HEK293 (cell line): ENCODE data around the gene TRDMT1.

Experiments used
- BCL11A ChIP-seq: fragments of 450-650 bp; formaldehyde crosslinking; IDR thresholded peaks from 2 replicates; pipeline ENCODE4 v1.5.1; 2016; ENCODE audit warnings: low read depth, missing biosample characterization, missing genetic modification characterization
- GFI1B ChIP-seq: fragments of 450-650 bp; formaldehyde crosslinking; IDR thresholded peaks from 2 replicates; pipeline ENCODE4 v1.5.1; 2016; ENCODE audit warnings: missing biosample characterization, missing genetic modification characterization
- GLIS1 ChIP-seq: fragments of 450-650 bp; formaldehyde crosslinking; IDR thresholded peaks from 2 replicates; pipeline ENCODE4 v1.5.1; 2016; ENCODE audit warnings: missing biosample characterization, missing genetic modification characterization
- MYNN ChIP-seq: fragments of 450-650 bp; formaldehyde crosslinking; IDR thresholded peaks from 2 replicates; pipeline ENCODE4 v1.5.1; 2016; ENCODE audit warnings: missing biosample characterization, missing genetic modification characterization, borderline replicate concordance
- PRDM1 ChIP-seq: fragments of 450-650 bp; formaldehyde crosslinking; IDR thresholded peaks from 2 replicates; pipeline ENCODE4; 2016; ENCODE audit warnings: missing biosample characterization, missing genetic modification characterization
- RBAK ChIP-seq: fragments of 450-650 bp; formaldehyde crosslinking; IDR thresholded peaks from 2 replicates; pipeline ENCODE4 v1.5.1; 2016; ENCODE audit warnings: missing biosample characterization, missing genetic modification characterization
- REPIN1 ChIP-seq: fragments of 450-650 bp; formaldehyde crosslinking; IDR thresholded peaks from 2 replicates; pipeline ENCODE4 v1.5.1; 2017; ENCODE audit warnings: missing biosample characterization, missing genetic modification characterization, low read depth
- SCRT1 ChIP-seq: fragments of 450-650 bp; formaldehyde crosslinking; IDR thresholded peaks from 2 replicates; pipeline ENCODE4 v1.5.1; 2016; ENCODE audit warnings: missing biosample characterization, missing genetic modification characterization, borderline replicate concordance
- SETDB1 ChIP-seq: IDR thresholded peaks from one replicate; pipeline ENCODE4 v1.6.1; 2017; ENCODE audit warnings: mild to moderate bottlenecking, low read length, moderate library complexity, mixed read lengths; ENCODE audit not compliant: insufficient read length
- ZBTB48 ChIP-seq: fragments of 450-650 bp; formaldehyde crosslinking; IDR thresholded peaks from 2 replicates; pipeline ENCODE4 v1.5.1; 2016; ENCODE audit warnings: missing biosample characterization, missing genetic modification characterization
- ZBTB7A ChIP-seq: fragments of 450-650 bp; formaldehyde crosslinking; IDR thresholded peaks from 2 replicates; pipeline ENCODE4 v1.5.1; 2016; ENCODE audit warnings: low read depth, missing biosample characterization, missing genetic modification characterization
- ZNF114 ChIP-seq: fragments of 450-650 bp; formaldehyde crosslinking; IDR thresholded peaks from 2 replicates; pipeline ENCODE4 v1.5.0; 2017; ENCODE audit warnings: missing biosample characterization, missing genetic modification characterization
- ZNF169 ChIP-seq: fragments of 450-650 bp; formaldehyde crosslinking; IDR thresholded peaks from 2 replicates; pipeline ENCODE4 v1.5.1; 2016; ENCODE audit warnings: missing biosample characterization, missing genetic modification characterization
- ZNF221 ChIP-seq: fragments of 450-650 bp; formaldehyde crosslinking; IDR thresholded peaks from 2 replicates; pipeline ENCODE4 v1.5.1; 2017; ENCODE audit warnings: missing biosample characterization, missing genetic modification characterization, borderline replicate concordance
- ZNF23 ChIP-seq: fragments of 450-650 bp; formaldehyde crosslinking; IDR thresholded peaks from 2 replicates; pipeline ENCODE4 v1.5.1; 2016; ENCODE audit warnings: missing biosample characterization, missing genetic modification characterization, borderline replicate concordance
- ZNF366 ChIP-seq: fragments of 450-650 bp; formaldehyde crosslinking; conservative IDR thresholded peaks from 2 replicates; pipeline ENCODE4 v1.5.1; 2016; ENCODE audit warnings: missing biosample characterization, missing genetic modification characterization
- ZNF391 ChIP-seq: fragments of 450-650 bp; formaldehyde crosslinking; IDR thresholded peaks from 2 replicates; pipeline ENCODE4 v1.5.1; 2016; ENCODE audit warnings: low read depth, missing biosample characterization, missing genetic modification characterization, borderline replicate concordance
- ZNF416 ChIP-seq: fragments of 450-650 bp; formaldehyde crosslinking; IDR thresholded peaks from 2 replicates; pipeline ENCODE4 v1.5.1; 2016; ENCODE audit warnings: missing biosample characterization, missing genetic modification characterization
- ZNF48 ChIP-seq: fragments of 450-650 bp; formaldehyde crosslinking; IDR thresholded peaks from 2 replicates; pipeline ENCODE4 v1.5.1; 2016; ENCODE audit warnings: missing biosample characterization, missing genetic modification characterization
- ZNF514 ChIP-seq: fragments of 450-650 bp; formaldehyde crosslinking; IDR thresholded peaks from 2 replicates; pipeline ENCODE4 v1.5.1; 2016; ENCODE audit warnings: missing biosample characterization, missing genetic modification characterization
- ZNF529 ChIP-seq: fragments of 450-650 bp; formaldehyde crosslinking; IDR thresholded peaks from 2 replicates; pipeline ENCODE4 v1.5.1; 2017; ENCODE audit warnings: missing genetic modification characterization, missing biosample characterization; ENCODE audit not compliant: insufficient replicate concordance
- ZNF561 ChIP-seq: fragments of 450-650 bp; IDR thresholded peaks from 2 replicates; pipeline ENCODE4 v1.5.1; 2018; ENCODE audit warnings: missing biosample characterization, missing genetic modification characterization, borderline replicate concordance
- ZNF639 ChIP-seq: fragments of 450-650 bp; formaldehyde crosslinking; IDR thresholded peaks from 2 replicates; pipeline ENCODE4 v1.5.1; 2016; ENCODE audit warnings: missing biosample characterization, missing genetic modification characterization
- ZNF654 ChIP-seq: fragments of 450-650 bp; formaldehyde crosslinking; IDR thresholded peaks from 2 replicates; pipeline ENCODE4 v1.5.1; 2016; ENCODE audit warnings: low read depth, missing biosample characterization, missing genetic modification characterization
- ZNF664 ChIP-seq: fragments of 450-650 bp; formaldehyde crosslinking; IDR thresholded peaks from 2 replicates; pipeline ENCODE4 v1.5.1; 2016; ENCODE audit warnings: missing biosample characterization, missing genetic modification characterization
- ZNF677 ChIP-seq: fragments of 450-650 bp; IDR thresholded peaks from 2 replicates; pipeline ENCODE4 v1.5.0; 2018; ENCODE audit warnings: missing biosample characterization, mild to moderate bottlenecking, missing genetic modification characterization, moderate library complexity
- ZNF692 ChIP-seq: fragments of 450-650 bp; formaldehyde crosslinking; IDR thresholded peaks from 2 replicates; pipeline ENCODE4 v1.5.1; 2016; ENCODE audit warnings: missing biosample characterization, missing genetic modification characterization
- ZNF704 ChIP-seq: fragments of 450-650 bp; formaldehyde crosslinking; IDR thresholded peaks from 2 replicates; pipeline ENCODE4 v1.5.1; 2016; ENCODE audit warnings: missing biosample characterization, missing genetic modification characterization
- ZNF843 ChIP-seq: fragments of 450-650 bp; formaldehyde crosslinking; IDR thresholded peaks from 2 replicates; pipeline ENCODE4 v1.5.1; 2016; ENCODE audit warnings: missing biosample characterization, missing genetic modification characterization
- ZSCAN23 ChIP-seq: fragments of 450-650 bp; formaldehyde crosslinking; IDR thresholded peaks from 2 replicates; pipeline ENCODE4 v1.5.1; 2016; ENCODE audit warnings: missing biosample characterization, missing genetic modification characterization
- TF ChIP-seq, protein P1 (sequence below): fragments of 450-650 bp; formaldehyde crosslinking; IDR thresholded peaks from 2 replicates; pipeline ENCODE4 v1.5.1; 2017; ENCODE audit warnings: missing biosample characterization, mild to moderate bottlenecking, missing genetic modification characterization, moderate library complexity
- TF ChIP-seq, protein P2 (sequence below): fragments of 450-650 bp; formaldehyde crosslinking; IDR thresholded peaks from 2 replicates; pipeline ENCODE4 v1.5.1; 2017; ENCODE audit warnings: missing biosample characterization, missing genetic modification characterization

The TRDMT1 gene

DNA sequence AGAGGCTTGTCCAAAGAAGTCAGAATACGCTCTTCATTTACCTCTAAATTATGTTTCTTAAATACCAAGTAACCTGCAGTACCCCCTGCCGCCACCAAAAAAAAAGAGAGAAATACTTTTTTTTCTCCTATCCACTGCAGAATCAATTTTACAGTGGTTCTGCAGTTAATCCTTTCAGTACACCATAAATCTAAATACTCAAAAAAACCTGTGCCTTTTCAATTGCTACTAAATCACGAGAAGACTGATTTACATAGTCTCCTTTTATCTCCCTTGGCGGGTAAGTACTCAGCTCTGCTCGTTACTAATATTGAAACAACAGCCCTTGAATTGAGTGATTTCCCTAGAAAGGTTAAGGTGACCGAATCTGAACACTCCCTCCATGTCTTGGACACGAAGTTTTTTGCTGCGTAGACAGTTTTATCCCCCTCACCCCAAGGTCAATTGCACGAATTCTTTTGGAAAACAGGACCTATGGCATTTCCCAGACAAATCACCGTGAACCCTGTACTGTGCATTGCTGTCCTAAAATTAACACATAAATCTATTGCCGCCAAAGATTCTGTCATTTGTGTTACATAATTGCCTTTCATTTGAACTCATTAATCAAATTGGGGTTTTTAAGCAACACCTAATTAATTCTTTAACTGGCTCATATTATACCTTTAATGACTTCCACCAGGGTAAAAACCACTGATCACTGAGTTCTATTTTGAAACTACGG lies 26.1 kb upstream of the TRDMT1 start (continued):
- TF ChIP-seq ZNF639 (tag by site-specific recombination) (no peak; the same call in 1 of the 2 replicates), SCRT1 (tag by site-specific recombination) (no peak), ZNF169 (no peak), ZNF221 (tag by site-specific recombination) (no peak), ZNF514 (no peak), MYNN (tag by site-specific recombination) (no peak), ZNF692 (tag by site-specific recombination) (no peak), ZNF391 (tag by site-specific recombination) (no peak), ZNF114 (tag by site-specific recombination) (no peak), ZNF664 (peak; percentile 11; the same call in 1 of the 2 replicates), ZNF48 (tag by site-specific recombination) (no peak), ZNF843 (tag by site-specific recombination) (peak; percentile 79), ZNF366 (tag by site-specific recombination) (peak; percentile 47; the same call in 1 of the 2 replicates), GLIS1 (tag by site-specific recombination) (0 out of 2 replicates have a peak, but pooled peaks have one; percentile 32), PRDM1 (tag by site-specific recombination) (no peak), ZNF654 (peak; percentile 10; the same call in 1 of the 2 replicates), GFI1B (peak; percentile 97), ZNF416 (tag by site-specific recombination) (no peak), ZNF23 (tag by site-specific recombination) (no peak), ZSCAN23 (tag by site-specific recombination) (peak; percentile 51; the same call in 1 of the 2 replicates), ZNF677 (tag by site-specific recombination) (no peak), BCL11A (tag by site-specific recombination) (peak; percentile 54; the same call in 1 of the 2 replicates), ZBTB48 (tag by site-specific recombination) (no peak), ZNF704 (tag by site-specific recombination) (no peak), REPIN1 (tag by site-specific recombination) (peak; percentile 74; the same call in 1 of the 2 replicates), ZNF561 (tag by site-specific recombination) (peak; percentile 74; the same call in 1 of the 2 replicates), ZBTB7A (tag by site-specific recombination) (no peak), SETDB1 (no peak), RBAK (tag by site-specific recombination) (no peak), ZNF529 (tag by site-specific recombination) (no peak)
- TF ChIP-seq, protein P1, sequence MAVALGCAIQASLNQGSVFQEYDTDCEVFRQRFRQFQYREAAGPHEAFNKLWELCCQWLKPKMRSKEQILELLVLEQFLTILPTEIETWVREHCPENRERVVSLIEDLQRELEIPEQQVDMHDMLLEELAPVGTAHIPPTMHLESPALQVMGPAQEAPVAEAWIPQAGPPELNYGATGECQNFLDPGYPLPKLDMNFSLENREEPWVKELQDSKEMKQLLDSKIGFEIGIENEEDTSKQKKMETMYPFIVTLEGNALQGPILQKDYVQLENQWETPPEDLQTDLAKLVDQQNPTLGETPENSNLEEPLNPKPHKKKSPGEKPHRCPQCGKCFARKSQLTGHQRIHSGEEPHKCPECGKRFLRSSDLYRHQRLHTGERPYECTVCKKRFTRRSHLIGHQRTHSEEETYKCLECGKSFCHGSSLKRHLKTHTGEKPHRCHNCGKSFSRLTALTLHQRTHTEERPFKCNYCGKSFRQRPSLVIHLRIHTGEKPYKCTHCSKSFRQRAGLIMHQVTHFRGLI (tag by site-specific recombination) = no peak; the same call in 1 of the 2 replicates
- TF ChIP-seq, protein P2, sequence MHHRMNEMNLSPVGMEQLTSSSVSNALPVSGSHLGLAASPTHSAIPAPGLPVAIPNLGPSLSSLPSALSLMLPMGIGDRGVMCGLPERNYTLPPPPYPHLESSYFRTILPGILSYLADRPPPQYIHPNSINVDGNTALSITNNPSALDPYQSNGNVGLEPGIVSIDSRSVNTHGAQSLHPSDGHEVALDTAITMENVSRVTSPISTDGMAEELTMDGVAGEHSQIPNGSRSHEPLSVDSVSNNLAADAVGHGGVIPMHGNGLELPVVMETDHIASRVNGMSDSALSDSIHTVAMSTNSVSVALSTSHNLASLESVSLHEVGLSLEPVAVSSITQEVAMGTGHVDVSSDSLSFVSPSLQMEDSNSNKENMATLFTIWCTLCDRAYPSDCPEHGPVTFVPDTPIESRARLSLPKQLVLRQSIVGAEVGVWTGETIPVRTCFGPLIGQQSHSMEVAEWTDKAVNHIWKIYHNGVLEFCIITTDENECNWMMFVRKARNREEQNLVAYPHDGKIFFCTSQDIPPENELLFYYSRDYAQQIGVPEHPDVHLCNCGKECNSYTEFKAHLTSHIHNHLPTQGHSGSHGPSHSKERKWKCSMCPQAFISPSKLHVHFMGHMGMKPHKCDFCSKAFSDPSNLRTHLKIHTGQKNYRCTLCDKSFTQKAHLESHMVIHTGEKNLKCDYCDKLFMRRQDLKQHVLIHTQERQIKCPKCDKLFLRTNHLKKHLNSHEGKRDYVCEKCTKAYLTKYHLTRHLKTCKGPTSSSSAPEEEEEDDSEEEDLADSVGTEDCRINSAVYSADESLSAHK (tag by site-specific recombination) = peak; percentile 68; the same call in 1 of the 2 replicates
